Activated B cell treated with CpG ODN at 0.5 μM for 24 hours (primary cell): ENCODE results near the gene MAP1LC3A. TPM values are rescaled to one million over a fixed set of nuclear protein-coding genes. Genes with fewer than 3 reads are reported as not detected.

ENCODE experiments used
- ATAC-seq: fragments of 200-7000 bp; cut with Tn5 transposase; one replicate; pipeline ENCODE4 v1.10.0; 2021; ENCODE audit warnings: low read depth, mild to moderate bottlenecking, moderate library complexity
- CTCF ChIA-PET: fragments of 350-600 bp; sonication (Branson Sonifier 250); formaldehyde crosslinking; loops from one replicate; lab custom pipeline; 2021; ENCODE audit warnings: antibody characterized with exemption; lab: Charles Lee
- POLR2A ChIA-PET: fragments of 350-600 bp; sonication (Branson Sonifier 250); formaldehyde crosslinking; loops from one replicate; lab custom pipeline; 2021; ENCODE audit warnings: antibody characterized with exemption; lab: Charles Lee
- DNase-seq: peaks from one replicate; pipeline ENCODE4 v3.0.0; 2022
- H3K27ac Mint-ChIP-seq: one replicate; pipeline ENCODE4 v1.8.0; 2020; ENCODE audit warnings: mixed read lengths
- H3K27me3 Mint-ChIP-seq: one replicate; pipeline ENCODE4 v1.8.0; 2021; ENCODE audit warnings: mixed read lengths
- H3K36me3 Mint-ChIP-seq: one replicate; pipeline ENCODE4 v1.8.0; 2021; ENCODE audit warnings: low read depth, mixed read lengths
- H3K4me1 Mint-ChIP-seq: one replicate; pipeline ENCODE4 v1.8.0; 2021; ENCODE audit warnings: mixed read lengths
- H3K4me3 Mint-ChIP-seq: one replicate; pipeline ENCODE4 v1.8.0; 2020; ENCODE audit warnings: mild to moderate bottlenecking, mixed read lengths
- H3K9me3 Mint-ChIP-seq: one replicate; pipeline ENCODE4 v1.8.0; 2020; ENCODE audit warnings: mixed read lengths
- CTCF ChIP-seq: fragments of 200-600 bp; IDR thresholded peaks from one replicate; pipeline ENCODE4 v1.8.0; 2022; ENCODE audit warnings: antibody characterized with exemption, mild to moderate bottlenecking
- intact Hi-C: fragments of 100-400 bp; cut with micrococcal nuclease; formaldehyde crosslinking; loops from one replicate; pipeline ENCODE4 v1.15.1; 2024
- total RNA-seq: library from RNA; stranded (reverse); gene quantifications from 2 replicates; pipeline ENCODE4 v1.2.3, GENCODE V29; 2022

MAP1LC3A gene
- total RNA-seq, 1 donor from 2014 or later, result 1.6 TPM

- Mint-ChIP-seq H3K4me1 (peaks cover 9% of the 10 kb centered on the region), H3K4me3 (no peak overlapping the region), H3K36me3 (peaks cover 33% of the 10 kb centered on the region), H3K27ac (no peak overlapping the region), H3K9me3 (no peaks in the 10 kb centered on the region), H3K27me3 (no peaks in the 10 kb centered on the region)
- DNase-seq (no peak), ATAC-seq (no peak)
- ChIA-PET POLR2A (no interaction called here), CTCF (no interaction called here)
- no peak for TF ChIP-seq CTCF
- intact Hi-C loops, result no loop called here
Measured at GRCh38 chr20:34567892-34568865, 9.7 kb downstream of the MAP1LC3A start.

DNA sequence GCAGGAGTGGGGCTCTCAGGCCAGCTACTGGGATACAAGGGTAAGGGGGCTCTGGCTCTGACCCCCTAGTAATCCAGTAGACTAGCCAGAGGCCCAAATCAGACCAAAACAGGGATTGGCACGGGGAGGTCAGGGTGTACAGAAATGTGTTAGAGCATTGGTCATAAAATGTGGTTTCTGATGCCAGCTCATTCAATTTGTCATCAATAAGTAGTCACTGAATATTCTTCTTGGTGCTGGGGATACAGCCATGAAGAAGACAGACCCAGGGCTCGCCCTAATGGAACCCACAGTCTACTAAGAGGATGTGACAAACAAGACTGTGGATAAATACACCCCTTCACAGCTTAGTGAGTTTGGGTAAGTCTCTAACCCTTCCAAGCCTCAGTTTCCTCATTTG is 11.1 kb downstream of the MAP1LC3A start:
- CTCF ChIA-PET, result no interaction called here
- POLR2A ChIA-PET, result no interaction called here
- no peak overlapping the region for H3K27ac Mint-ChIP-seq
- no peak for ATAC-seq
- no peak for TF ChIP-seq CTCF
- no peak for DNase-seq
- intact Hi-C loops, result no loop called here
- no peaks in the 10 kb centered on the region for H3K27me3 Mint-ChIP-seq
- peaks cover 9% of the 10 kb centered on the region for H3K4me1 Mint-ChIP-seq
- H3K9me3 Mint-ChIP-seq, result no peaks in the 10 kb centered on the region
- H3K4me3 Mint-ChIP-seq, result no peak overlapping the region
- H3K36me3 Mint-ChIP-seq, result peaks cover 44% of the 10 kb centered on the region

- Mint-ChIP-seq H3K4me3 (no peak overlapping the region), H3K9me3 (no peaks in the 10 kb centered on the region), H3K4me1 (peaks cover 9% of the 10 kb centered on the region), H3K27ac (no peak overlapping the region), H3K36me3 (peaks cover 47% of the 10 kb centered on the region), H3K27me3 (no peaks in the 10 kb centered on the region)
- CTCF ChIA-PET, result interaction anchor here (1.3 kb wide), 1 partner anchor 258 kb away, joined by 4 read pairs; no protein-coding TSS in a partner anchor
- intact Hi-C loops, result no loop called here
- DNase-seq (no peak), ATAC-seq (no peak)
- no peak for TF ChIP-seq CTCF
- POLR2A ChIA-PET, result interaction anchor here (1.0 kb wide), 1 partner anchor 12 kb away, joined by 5 read pairs; the partner anchor contains the start of gene MAP1LC3A
Measured at GRCh38 chr20:34570859-34571306, 12.4 kb downstream of the MAP1LC3A start.

- TF ChIP-seq CTCF, result no peak
- Mint-ChIP-seq H3K36me3 (peaks cover 46% of the 10 kb centered on the region), H3K27ac (no peak overlapping the region), H3K9me3 (no peaks in the 10 kb centered on the region), H3K4me1 (peaks cover 9% of the 10 kb centered on the region), H3K4me3 (no peak overlapping the region), H3K27me3 (no peaks in the 10 kb centered on the region)
- POLR2A ChIA-PET, result no interaction called here
- intact Hi-C loops, result no loop called here
- ATAC-seq, result no peak
- CTCF ChIA-PET, result no interaction called here
- DNase-seq, result no peak
Measured at GRCh38 chr20:34571753-34572152, 13.2 kb downstream of the MAP1LC3A start.

DNA sequence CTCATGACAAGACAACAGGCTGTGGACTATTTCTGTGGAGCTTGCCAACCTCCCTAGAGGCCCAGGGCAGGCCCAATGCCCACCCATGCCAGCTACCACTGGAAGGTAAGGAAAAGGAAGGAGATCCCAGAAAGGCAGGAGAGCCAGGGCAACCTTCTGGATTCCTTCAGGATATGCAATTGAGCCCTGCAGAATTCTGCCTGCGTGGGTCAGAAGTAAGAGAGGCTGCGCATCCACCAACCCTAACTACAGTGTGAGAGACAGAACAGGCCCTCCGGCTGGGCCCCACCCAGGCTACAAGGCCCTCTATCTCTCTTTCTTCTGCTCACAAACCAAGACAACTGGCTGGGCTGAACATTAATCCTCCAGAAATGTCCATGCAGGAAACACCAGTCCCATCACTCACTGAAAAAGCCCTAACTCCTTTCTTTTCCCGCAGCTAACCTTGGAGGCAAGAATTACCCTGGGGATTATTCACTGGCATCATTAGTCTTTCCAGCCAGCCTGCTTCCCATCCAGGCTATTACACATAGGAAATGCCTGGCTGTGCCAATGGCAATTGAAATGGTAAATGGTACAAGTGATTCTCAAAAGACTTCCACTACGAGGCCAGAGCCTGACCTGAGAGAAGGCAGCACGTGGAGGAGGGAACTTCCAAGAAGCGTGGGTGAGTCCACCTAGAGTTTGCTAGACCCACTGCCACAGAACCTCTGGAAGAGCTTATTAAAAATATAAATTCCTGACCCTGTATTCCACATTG is 15.2 kb downstream of the MAP1LC3A start:
- Mint-ChIP-seq H3K36me3 (peaks cover 44% of the 10 kb centered on the region), H3K4me1 (peaks cover 14% of the 10 kb centered on the region), H3K4me3 (no peak overlapping the region), H3K27me3 (no peaks in the 10 kb centered on the region), H3K27ac (no peak overlapping the region), H3K9me3 (no peaks in the 10 kb centered on the region)
- DNase-seq, result no peak
- intact Hi-C loops, result no loop called here
- ChIA-PET POLR2A (no interaction called here), CTCF (no interaction called here)
- no peak for TF ChIP-seq CTCF
- no peak for ATAC-seq
